HG03432 (cell line): ENCODE data around the gene OAS2.

Experiments
- ATAC-seq: cut with Tn5 transposase; IDR thresholded peaks from one replicate; pipeline ENCODE4 v1.9.1; 2021; ENCODE audit warnings: mild to moderate bottlenecking, moderate library complexity; ENCODE audit not compliant: unreplicated experiment

OAS2 gene

GRCh38 chr12:113010701-113011100, 32.4 kb downstream of the OAS2 start:
- ATAC-seq, result no peak

DNA sequence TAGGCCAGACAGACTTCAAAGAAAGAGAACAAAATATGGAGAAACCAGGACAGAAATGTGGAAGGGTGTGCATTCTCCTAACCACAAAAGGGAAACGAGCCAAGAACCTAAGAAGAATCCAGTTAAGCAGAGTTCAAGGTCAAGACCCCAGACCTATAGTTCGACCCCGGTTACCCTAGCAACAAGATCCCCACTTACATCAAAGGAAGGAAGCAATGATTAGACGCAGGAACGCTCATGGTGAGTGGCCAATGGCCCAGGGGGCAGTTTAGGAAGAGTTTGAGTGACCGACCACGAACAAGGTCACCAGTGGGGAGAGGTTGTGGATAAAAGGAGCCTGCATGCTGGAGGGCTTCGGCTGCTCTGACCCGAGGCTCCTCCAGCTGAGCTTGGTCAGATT, 36.2 kb downstream of the OAS2 start:
- ATAC-seq, result no peak

- ATAC-seq, result no peak
Observed at GRCh38 chr12:113016796-113017195, 38.5 kb downstream of the OAS2 start.

DNA sequence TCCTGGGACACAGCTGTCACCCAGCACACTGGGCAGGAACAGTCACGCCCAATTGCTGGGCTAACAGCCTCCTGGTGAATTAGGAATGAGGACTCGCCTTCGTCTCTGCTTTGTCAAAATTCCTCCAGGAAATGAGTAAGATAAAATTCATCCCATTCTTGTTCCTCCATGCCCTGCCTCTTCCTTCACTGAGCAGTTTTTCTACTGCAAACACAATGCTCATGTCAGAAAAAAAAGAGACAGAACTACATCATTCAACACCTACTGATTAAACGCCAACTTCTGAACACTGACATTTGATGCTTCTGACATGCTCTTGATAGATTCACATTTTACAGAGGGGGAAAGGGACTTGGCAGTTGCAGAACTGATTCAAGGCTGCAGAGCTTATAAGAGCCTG, 40.7 kb downstream of the OAS2 start:
- ATAC-seq, result no peak

- no peak for ATAC-seq
Observed at GRCh38 chr12:113021500-113021899, 43.2 kb downstream of the OAS2 start.

DNA sequence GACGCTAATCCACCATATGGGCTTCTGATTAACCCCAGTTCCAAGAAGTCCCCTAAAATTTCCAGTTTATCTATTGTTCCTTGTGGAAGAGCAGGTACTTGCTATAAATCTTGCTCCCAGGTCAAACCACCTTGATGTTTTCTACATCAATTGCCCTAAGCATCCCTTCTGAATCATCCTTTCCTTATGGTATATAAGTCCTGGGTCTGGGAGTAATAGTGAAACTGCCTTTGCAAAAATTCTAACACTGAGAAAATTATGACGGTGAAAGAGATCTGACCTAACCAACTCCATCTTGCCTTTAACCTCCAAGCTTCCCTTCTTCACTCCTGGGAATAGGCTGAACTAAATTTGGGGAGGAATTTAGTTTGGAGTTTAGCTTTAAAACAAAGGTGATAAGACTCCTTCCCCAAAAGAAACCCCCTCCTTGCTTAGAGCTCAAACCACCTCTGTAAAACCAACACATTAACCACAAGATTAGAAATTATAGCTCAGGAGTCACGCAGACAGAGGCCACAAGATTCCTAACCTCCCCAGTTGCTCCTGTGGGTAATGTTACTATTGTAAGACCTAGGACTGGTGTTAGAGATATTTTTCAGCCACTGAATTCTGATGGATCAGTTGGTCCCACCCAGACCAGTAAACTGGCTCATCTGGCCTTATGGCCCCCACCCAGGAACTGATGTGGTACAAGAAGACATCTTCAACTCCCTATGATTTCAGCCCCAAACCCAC, 44.4 kb downstream of the OAS2 start:
- ATAC-seq, result no peak

DNA sequence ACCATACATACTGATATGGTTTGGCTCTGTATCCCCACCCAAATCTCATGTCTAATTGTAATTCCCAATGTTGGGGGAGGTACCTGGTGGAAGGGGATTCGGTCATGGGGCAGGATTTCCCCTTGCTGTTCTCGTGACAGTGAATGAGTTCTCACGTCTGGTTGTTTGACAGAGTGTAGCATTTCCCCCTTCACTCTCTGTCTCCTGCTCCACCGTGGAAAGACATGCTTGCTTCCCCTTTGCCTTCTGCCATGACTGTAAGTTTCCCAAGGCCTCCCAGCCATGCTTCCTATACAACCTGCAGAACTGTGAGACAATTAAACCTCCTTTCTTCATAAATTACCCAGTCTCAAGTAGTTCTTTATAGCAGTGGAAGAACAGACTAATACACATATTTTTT, 49.4 kb downstream of the OAS2 start:
- no peak for ATAC-seq

DNA sequence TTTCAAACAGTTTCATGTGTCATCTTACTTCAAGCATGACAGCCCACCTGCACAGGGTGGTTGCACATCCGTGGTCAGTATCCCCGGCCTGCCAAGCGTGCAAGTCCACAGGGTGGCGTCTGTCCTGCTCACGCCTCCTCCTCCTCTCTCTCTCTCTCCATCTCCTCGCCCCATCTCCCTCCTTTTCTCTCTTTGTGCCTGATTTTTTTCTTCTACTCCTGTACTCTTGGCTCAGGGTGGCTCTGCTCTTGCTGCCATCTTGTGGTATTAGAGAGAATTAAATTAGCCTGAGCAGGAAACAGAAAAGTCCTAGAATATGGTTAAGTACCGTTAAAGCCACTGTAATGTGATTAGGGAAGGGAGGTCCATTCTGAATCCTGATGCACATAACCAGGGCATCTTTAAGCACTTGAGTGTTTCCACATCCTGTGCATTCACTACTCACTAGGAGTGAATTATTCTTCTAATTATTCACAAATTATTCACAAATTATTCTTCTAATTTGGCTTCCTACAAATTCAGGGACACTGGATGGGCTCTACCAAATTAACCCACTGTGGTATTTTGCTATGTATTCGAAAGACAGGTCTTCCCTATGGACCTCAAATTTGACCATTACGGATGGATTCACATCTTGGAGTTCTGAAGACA, 52.7 kb downstream of the OAS2 start:
- ATAC-seq, result no peak

DNA sequence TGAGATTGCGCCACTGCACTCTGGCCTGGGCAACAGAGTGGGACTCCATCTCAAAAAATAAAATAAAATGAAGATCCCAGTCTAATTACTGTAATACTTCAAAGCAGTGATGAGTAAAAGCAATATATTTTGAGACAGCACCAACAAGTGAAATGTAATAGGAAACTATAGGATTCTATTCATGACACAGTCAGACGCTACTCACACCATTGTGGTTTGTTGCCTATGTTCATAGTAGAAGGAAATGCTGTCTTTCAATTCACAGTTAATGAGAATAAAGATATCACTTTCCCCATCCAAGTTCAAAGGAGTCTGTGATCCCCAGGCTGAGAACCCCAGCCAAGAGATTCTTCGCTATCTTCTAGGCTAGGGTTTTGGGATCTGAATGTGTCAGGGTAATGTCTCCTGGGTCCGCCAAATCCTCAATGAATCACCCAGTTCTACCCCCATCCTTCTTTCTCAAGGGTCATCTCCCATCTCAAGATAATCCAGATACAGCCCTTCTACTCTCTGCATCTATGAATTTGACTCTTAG, 61.7 kb downstream of the OAS2 start:
- ATAC-seq, result no peak

GRCh38 chr12:113040722-113041171, 62.4 kb downstream of the OAS2 start:
- ATAC-seq, result no peak

DNA sequence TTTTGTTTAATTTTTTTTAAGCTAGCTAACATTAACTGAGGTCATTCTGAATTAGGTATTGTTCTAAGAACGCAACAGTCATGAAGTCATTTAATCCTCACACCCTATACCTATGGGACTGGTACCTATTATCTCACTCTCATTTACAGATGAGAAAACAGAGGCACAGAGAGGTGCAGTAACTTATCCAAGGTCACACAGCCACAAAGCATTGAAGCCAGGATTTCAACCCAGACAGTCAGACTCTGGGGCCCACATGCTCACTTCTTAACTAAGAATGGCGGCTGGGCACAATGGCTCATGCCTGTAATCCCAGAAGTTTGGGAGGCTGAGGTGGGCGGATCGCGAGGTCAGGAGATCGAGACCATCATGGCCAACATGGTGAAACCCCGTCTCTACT, 63.2 kb downstream of the OAS2 start:
- ATAC-seq, result no peak

DNA sequence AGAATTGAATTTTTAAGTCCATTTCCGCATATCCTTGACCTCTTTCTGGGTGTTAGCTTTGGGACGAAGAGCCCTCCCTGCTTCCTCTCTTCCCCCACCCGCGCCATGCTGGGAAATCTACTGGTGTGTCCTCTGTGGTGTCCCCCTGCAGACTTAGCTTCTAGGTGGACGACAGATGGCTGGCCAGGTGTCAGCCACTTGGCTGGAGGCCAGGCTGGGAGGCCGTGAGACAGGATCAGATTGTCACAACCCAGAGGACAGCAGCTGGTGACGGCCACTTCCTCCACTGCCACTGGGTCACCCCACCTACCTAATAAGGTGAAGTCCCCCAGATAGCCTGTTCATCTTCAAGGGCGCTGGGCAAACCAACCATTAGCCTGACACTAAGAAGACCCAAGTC, 64.9 kb downstream of the OAS2 start:
- no peak for ATAC-seq

GRCh38 chr12:113044516-113044915, 66.2 kb downstream of the OAS2 start:
- no peak for ATAC-seq

- no peak for ATAC-seq
Observed at GRCh38 chr12:113048716-113049127, 70.4 kb downstream of the OAS2 start.

DNA sequence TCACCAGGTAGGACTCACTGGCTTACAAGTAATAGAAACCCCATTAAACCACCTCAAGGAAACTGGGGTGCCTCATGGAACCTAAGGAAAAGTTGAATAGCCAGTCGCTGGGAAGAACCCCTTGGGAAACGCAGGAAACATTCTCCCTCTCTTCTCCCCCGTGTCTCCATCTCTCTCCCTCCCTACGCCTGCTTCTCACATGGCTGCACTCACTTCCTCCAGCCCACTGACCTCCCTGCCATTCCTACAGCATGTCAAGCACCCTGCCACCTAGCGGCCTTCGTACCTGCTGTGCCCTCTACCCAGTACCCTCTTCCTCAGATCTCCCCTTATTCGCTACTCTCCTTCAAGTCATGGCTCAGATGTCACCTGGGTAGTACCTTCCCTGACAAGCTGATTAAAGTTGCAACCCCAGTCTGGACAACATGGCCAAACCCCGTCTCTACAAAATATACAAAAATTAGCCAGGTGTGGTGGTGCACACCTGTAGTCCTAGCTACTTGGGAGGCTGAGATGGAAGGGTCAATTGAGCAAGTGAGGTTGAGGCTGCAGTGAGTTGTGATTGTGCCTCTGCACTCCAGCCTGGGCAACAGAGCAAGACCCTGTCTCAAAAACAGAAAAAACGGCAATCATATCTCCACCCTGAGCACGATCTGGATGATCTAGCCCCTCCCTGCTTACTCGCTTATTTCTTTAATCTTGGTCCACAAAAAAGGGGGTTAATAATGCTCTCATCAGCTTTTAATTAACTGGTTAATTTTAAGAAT, 71.8 kb downstream of the OAS2 start:
- ATAC-seq, result no peak

- no peak for ATAC-seq
Observed at GRCh38 chr12:113050795-113051194, 72.5 kb downstream of the OAS2 start.

DNA sequence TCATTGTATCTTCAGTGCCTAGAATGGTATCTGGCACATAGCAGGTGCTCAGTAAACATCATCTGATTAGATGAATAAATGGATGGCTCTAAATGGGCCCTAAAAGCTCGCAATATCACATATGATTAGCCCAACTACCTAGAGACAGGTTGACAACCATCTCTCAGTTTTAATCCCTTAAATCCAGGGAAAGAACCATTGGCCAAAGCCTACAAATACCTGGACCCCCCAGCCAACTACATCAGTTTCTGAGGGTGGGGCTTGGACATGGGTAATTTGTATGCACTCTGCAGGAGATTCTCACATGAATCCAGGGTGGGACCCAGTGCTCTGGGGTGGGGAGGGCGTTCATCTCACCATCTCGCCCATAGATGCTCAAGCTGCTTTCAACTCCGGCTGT, 73.4 kb downstream of the OAS2 start:
- no peak for ATAC-seq

DNA sequence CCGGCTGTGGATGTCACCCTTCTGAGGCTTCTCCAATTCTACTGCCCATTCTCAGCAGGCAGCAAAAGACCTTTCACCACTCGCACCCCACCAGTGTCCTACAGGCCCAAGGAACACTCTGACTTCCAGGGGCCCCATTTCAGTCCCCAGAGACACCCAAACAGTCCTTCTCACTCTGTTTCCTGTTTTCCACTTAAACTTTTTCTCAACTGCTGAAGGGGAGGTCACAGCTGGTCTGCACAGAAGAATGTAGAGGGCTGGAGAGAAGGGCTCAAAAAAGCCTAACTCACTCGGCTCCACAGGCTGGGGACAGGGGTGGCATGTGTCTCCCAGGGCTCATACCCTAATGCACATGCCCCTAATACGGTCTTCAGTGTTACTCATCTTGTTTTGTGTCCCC, 74.0 kb downstream of the OAS2 start:
- ATAC-seq, result no peak

DNA sequence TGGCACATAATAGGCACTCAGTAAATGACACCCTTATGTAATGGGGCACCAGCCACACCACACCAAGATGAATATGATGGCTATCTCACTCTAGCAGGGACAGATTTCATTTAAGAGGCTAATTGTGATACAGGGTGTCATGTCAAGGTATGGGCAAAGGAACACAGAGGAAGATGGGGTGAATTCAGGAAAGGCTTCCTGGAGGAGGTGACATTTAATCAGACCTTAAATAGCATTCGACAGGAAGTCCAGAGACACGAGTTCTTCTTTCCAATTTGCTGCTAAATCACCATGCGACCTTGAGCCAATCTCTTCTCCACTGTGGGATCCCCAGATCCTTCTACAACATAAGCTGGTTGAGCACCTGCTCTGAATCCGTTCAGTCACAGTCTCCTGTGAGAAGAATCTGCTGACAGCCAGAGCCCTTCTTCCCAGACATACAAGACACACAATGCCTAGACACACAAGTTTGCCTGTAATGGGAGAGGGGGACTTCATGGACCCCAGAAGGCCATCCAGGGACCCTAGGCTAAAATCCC, 76.7 kb downstream of the OAS2 start:
- ATAC-seq, result no peak

DNA sequence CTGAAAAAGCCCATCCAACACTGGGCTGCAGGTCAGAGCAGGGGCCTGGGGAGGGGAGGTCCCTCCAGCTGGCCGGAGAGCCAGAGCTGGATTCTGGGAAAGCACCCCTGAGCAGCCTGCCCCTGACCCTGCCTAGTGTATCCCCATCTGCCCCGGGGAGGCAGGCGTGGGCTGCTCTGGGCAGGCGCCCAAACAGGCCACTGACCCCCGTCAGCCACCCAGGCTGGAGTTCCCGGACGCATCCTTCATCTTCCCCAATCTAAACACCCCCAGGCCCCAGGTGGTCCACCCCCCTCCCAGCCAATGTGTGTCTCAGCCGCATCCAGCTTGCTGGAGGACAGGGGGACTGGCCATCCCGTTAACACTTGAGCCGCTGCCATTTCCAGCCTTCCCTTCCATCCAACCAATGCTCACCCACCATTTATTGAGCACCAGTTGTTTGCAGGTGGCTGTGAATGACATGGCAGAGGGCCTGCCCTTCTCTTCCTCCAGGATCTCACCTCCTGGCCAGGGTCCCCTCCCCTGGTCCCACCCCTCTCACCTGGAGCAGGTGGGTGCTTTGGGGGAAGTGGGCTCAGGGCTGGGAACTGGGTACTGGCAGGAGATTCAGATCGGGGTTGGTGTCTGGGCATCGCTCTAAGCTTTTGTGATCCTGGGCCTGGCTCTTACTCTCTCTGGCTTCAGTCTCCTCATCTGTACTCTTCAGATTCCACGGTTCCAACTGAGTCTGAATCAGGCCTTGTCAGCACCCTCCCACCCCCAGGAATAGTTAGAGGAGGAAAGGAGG, 77.5 kb downstream of the OAS2 start:
- ATAC-seq, result no peak

DNA sequence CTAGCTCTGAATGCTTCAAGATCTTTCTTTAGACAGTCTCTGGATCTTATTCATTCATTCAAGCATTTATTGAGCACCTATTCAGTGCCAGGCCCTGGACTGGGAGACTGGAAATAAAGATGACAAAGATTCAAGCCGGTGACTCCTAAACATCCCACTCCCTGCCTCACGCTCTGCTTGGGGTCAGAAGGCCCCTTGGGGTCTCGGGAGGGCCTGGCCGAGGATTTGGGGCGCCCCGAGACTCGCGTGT, 78.0 kb downstream of the OAS2 start:
- ATAC-seq, result no peak
